Measurements from ENCODE around the gene GLB1L3.
"Not testable (repeated sequence)": the region's sequence is repeated elsewhere in the genome, so short reads cannot be mapped to it uniquely, and the experiment has no call there.

The GLB1L3 gene

DNA sequence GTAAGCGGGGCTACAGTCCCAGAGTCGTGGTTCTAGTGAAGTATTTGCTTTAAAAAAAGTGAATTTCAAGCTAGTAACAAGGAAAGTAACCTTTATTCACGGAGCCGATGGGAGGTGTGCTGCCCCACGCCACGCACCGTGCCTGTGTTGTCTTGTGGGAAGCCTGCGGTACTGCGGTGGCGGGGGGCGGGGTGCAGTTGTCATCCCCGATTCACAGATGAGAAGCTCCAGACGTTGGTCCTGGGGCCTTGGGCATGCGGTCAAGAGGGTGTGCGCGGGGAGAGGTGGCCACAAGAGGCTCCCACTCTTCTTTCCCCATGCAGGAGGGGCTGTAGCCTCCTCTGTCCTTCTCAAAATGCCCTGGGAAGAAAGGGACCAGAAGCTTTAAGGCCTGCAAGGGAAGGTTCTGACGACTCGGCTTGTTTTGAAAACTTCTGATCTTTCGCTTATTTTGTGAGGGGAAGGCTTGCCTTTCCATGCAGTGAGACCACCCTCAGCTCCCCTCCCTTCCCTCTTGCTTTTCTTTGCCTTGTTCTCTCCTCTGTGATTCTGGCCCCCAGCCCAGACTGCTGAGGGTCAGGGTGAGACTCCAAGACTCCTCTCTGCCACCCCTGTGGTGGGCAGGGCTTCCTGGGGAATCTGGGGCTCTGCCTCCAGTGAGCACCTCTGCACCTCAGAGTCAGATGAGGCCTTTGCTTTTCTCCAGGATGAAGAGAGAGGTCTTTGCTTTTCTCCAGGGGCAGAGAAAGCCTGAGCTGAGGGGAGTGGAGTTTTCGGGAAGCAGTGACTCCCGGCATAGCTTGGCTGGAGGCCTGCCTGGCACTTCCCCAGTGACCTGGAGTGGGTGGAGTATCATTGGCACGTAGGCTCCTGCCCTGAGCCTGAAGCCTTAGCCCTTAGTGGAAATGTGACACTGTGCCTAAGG lies 6.2 kb downstream of the GLB1L3 start:
- no peaks in the 10 kb centered on the region for H4K20me1 ChIP-seq (ENCODE audit: low read depth, low read length)
- H3K9me3 ChIP-seq (ENCODE audit: insufficient read depth, low read length), result no peaks in the 10 kb centered on the region
- H3K4me3 ChIP-seq (ENCODE audit: insufficient read depth, low read length, poor library complexity, severe bottlenecking), result no peak overlapping the region
- H3K4me2 ChIP-seq (ENCODE audit: low read depth, low read length, poor library complexity, severe bottlenecking), result no peak overlapping the region
- H3F3A ChIP-seq (ENCODE audit: insufficient read depth), result no peaks in the 10 kb centered on the region
- H3K79me2 ChIP-seq (ENCODE audit: insufficient read depth, low read length), result no peaks in the 10 kb centered on the region
- no peaks in the 10 kb centered on the region for H3K36me3 ChIP-seq (ENCODE audit: low read length)
- TF ChIP-seq, protein P1, sequence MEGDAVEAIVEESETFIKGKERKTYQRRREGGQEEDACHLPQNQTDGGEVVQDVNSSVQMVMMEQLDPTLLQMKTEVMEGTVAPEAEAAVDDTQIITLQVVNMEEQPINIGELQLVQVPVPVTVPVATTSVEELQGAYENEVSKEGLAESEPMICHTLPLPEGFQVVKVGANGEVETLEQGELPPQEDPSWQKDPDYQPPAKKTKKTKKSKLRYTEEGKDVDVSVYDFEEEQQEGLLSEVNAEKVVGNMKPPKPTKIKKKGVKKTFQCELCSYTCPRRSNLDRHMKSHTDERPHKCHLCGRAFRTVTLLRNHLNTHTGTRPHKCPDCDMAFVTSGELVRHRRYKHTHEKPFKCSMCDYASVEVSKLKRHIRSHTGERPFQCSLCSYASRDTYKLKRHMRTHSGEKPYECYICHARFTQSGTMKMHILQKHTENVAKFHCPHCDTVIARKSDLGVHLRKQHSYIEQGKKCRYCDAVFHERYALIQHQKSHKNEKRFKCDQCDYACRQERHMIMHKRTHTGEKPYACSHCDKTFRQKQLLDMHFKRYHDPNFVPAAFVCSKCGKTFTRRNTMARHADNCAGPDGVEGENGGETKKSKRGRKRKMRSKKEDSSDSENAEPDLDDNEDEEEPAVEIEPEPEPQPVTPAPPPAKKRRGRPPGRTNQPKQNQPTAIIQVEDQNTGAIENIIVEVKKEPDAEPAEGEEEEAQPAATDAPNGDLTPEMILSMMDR (IDR thresholded peaks at IDR 0.05; ENCODE audit: insufficient read depth, low read length, poor library complexity, severe bottlenecking), result no peak
- H3K9me2 ChIP-seq (replicated peaks; ENCODE audit: insufficient read depth, low read length), result no peaks in the 10 kb centered on the region
- H2AFZ ChIP-seq (ENCODE audit: low read depth, low read length, severe bottlenecking), result no peak overlapping the region
- H3K27me3 ChIP-seq (ENCODE audit: low read length), result no peaks in the 10 kb centered on the region
- H3K27ac ChIP-seq (ENCODE audit: low read depth, low read length), result no peak overlapping the region
- no peak overlapping the region for H3K9ac ChIP-seq (ENCODE audit: low read length)

DNA sequence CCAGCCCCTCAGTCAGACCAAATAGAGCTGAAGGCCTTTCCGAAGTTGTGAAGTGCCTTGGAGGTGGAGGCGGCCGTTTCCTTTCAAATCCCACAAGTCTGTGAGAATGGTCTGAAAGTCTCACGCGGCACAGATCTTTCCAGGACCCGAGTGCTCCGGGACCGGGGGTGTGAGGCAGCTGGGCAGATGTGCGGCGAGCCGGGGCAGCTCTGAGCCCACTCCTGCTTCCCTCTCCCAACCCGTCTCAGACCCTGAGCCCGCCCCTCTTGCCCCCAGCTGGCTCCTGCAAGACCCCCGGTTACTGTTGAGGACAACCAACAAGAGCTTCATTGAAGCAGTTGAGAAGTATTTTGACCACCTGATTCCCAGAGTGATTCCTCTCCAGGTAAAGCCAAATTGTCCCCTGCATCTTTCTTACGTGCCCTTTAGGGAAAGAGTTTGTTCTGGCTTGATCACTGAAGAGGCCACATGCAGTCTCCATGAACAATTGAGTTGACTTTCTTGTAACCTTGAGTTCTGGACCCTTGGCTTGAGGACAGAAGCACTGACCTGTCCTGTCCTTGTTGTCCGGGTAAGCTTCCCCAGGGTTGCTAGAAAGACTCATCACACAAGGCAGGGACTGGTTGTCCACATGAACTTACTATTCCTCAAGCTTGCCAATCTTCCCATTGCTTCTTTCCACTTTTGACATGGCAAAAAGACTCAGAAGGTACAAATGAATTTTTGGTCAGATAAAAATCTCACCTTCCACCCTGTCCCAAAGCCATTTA lies 7.5 kb downstream of the GLB1L3 start:
- Histone ChIP-seq H3K27ac (ENCODE audit: low read depth, low read length) (no peak overlapping the region), H3K36me3 (ENCODE audit: low read length) (no peaks in the 10 kb centered on the region), H2AFZ (ENCODE audit: low read depth, low read length, severe bottlenecking) (no peak overlapping the region), H3K4me2 (ENCODE audit: low read depth, low read length, poor library complexity, severe bottlenecking) (no peak overlapping the region), H3F3A (ENCODE audit: insufficient read depth) (no peaks in the 10 kb centered on the region), H3K9me3 (ENCODE audit: insufficient read depth, low read length) (no peaks in the 10 kb centered on the region), H3K9me2 (replicated peaks; ENCODE audit: insufficient read depth, low read length) (no peaks in the 10 kb centered on the region), H4K20me1 (ENCODE audit: low read depth, low read length) (no peaks in the 10 kb centered on the region), H3K79me2 (ENCODE audit: insufficient read depth, low read length) (no peaks in the 10 kb centered on the region), H3K27me3 (ENCODE audit: low read length) (no peaks in the 10 kb centered on the region), H3K9ac (ENCODE audit: low read length) (no peak overlapping the region), H3K4me3 (ENCODE audit: insufficient read depth, low read length, poor library complexity, severe bottlenecking) (no peak overlapping the region)
- TF ChIP-seq, protein P1 (IDR thresholded peaks at IDR 0.05; ENCODE audit: insufficient read depth, low read length, poor library complexity, severe bottlenecking), result no peak
- TF ChIP-seq EZH2phosphoT487 (conservative IDR thresholded peaks at IDR 0.05; ENCODE audit: low read length), result no peak

DNA sequence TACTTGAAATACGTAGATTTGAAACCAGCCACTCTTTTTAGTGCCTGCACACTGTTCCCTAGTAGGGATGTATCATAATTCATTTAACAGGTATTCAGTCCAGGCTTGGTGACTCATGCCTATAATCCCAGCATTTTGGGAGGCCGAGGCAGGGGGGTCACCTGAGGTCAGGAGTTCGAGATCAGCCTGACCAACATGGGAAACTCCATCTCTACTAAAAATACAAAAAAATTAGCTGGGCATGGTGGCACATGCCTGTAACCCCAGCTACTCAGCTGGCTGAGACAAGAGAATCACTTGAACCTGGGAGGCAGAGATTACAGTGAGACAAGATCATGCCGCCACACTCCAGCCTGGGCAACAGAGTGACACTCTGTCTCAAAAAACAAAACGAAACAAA lies 8.2 kb downstream of the GLB1L3 start:
- H3K4me3 ChIP-seq (ENCODE audit: insufficient read depth, low read length, poor library complexity, severe bottlenecking); H3K4me2 ChIP-seq (ENCODE audit: low read depth, low read length, poor library complexity, severe bottlenecking); H3F3A ChIP-seq (ENCODE audit: insufficient read depth); H2AFZ ChIP-seq (ENCODE audit: low read depth, low read length, severe bottlenecking); H3K79me2 ChIP-seq (ENCODE audit: insufficient read depth, low read length); H3K9me3 ChIP-seq (ENCODE audit: insufficient read depth, low read length); H4K20me1 ChIP-seq (ENCODE audit: low read depth, low read length); H3K9me2 ChIP-seq (replicated peaks; ENCODE audit: insufficient read depth, low read length); H3K27me3 ChIP-seq (ENCODE audit: low read length); H3K27ac ChIP-seq (ENCODE audit: low read depth, low read length); H3K9ac ChIP-seq (ENCODE audit: low read length); H3K36me3 ChIP-seq (ENCODE audit: low read length): not testable (repeated sequence)

DNA sequence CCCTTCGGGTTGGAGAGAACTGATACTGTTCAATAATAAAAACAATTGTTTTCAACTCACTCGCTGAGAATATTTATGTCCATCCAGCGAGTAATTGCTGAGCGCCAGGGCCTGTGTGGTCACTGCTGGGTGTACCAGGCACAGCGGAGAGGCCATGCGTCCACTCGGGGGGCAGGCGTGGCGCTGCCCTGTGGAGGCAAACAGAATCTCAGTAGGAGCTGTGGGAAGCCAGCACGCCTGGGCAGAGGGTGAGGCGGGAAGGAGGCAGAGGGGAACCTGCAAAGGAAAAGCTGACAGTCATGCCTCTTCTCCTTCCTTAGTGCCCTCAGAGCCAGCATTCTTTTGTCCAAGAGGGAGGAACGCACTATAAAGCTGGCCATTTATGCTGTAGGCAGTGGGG lies 11.4 kb downstream of the GLB1L3 start:
- H3K27ac ChIP-seq (ENCODE audit: low read depth, low read length), result no peak overlapping the region
- no peak overlapping the region for H3K4me2 ChIP-seq (ENCODE audit: low read depth, low read length, poor library complexity, severe bottlenecking)

More for the DNA sequence above, 11.4 kb downstream of the GLB1L3 start:
- Histone ChIP-seq H3K79me2 (ENCODE audit: insufficient read depth, low read length) (no peaks in the 10 kb centered on the region), H4K20me1 (ENCODE audit: low read depth, low read length) (no peaks in the 10 kb centered on the region), H3F3A (ENCODE audit: insufficient read depth) (no peaks in the 10 kb centered on the region), H3K27me3 (ENCODE audit: low read length) (no peaks in the 10 kb centered on the region), H3K9ac (ENCODE audit: low read length) (no peak overlapping the region), H3K36me3 (ENCODE audit: low read length) (no peaks in the 10 kb centered on the region), H3K9me2 (replicated peaks; ENCODE audit: insufficient read depth, low read length) (no peaks in the 10 kb centered on the region), H3K9me3 (ENCODE audit: insufficient read depth, low read length) (no peaks in the 10 kb centered on the region), H3K4me3 (ENCODE audit: insufficient read depth, low read length, poor library complexity, severe bottlenecking) (no peak overlapping the region), H2AFZ (ENCODE audit: low read depth, low read length, severe bottlenecking) (no peak overlapping the region)
- no peak for TF ChIP-seq EZH2phosphoT487 (conservative IDR thresholded peaks at IDR 0.05; ENCODE audit: low read length)
- TF ChIP-seq, protein P1 (IDR thresholded peaks at IDR 0.05; ENCODE audit: insufficient read depth, low read length, poor library complexity, severe bottlenecking), result no peak
